SK-N-SH treated with all-trans-retinoic acid at 6 μM for 48 hours (cell line): Measurements from ENCODE around the gene ERP44.
A peak's percentile ranks its signal among the peaks of the same experiment; 100 is the strongest.
"Not testable (repeated sequence)": the region's sequence is repeated elsewhere in the genome, so short reads cannot be mapped to it uniquely, and the experiment has no call there.

ENCODE experiments used
- ATAC-seq: fragments of 200-7000 bp; cut with Tn5 transposase; 3 replicates; pipeline ENCODE4 v1.9.1; 2020; ENCODE audit warnings: mild to moderate bottlenecking, moderate library complexity
- ARNTL ChIP-seq: fragments of 450-650 bp; formaldehyde crosslinking; IDR thresholded peaks from 2 replicates; pipeline ENCODE4 v1.5.0; 2020; ENCODE audit warnings: low read depth, mild to moderate bottlenecking, moderate library complexity, borderline replicate concordance
- BACH2 ChIP-seq: fragments of 250-450 bp; sonication (Bioruptor Pico); IDR thresholded peaks from 2 replicates; pipeline ENCODE4 v1.9.0; 2021; ENCODE audit warnings: mild to moderate bottlenecking, borderline replicate concordance
- CSDC2 ChIP-seq: fragments of 250-450 bp; sonication (Bioruptor Pico); IDR thresholded peaks from 2 replicates; pipeline ENCODE4 v1.5.0; 2020; ENCODE audit warnings: mild to moderate bottlenecking, moderate library complexity
- CSRNP3 ChIP-seq: fragments of 250-450 bp; sonication (Bioruptor Pico); IDR thresholded peaks from 2 replicates; pipeline ENCODE4 v1.5.1; 2021; ENCODE audit warnings: mild to moderate bottlenecking, moderate library complexity
- ESRRG ChIP-seq: fragments of 250-450 bp; sonication (Bioruptor Pico); IDR thresholded peaks from 2 replicates; pipeline ENCODE4 v1.6.1; 2021; ENCODE audit warnings: mild to moderate bottlenecking
- GLIS3 ChIP-seq: fragments of 250-450 bp; sonication (Bioruptor Pico); IDR thresholded peaks from 2 replicates; pipeline ENCODE4 v1.5.0; 2020; ENCODE audit warnings: mild to moderate bottlenecking, moderate library complexity
- ISL1 ChIP-seq: fragments of 250-450 bp; sonication (Bioruptor Pico); IDR thresholded peaks from 2 replicates; pipeline ENCODE4 v2.1.2; 2022; ENCODE audit warnings: mild to moderate bottlenecking, moderate library complexity
- OSR1 ChIP-seq: fragments of 250-450 bp; sonication (Bioruptor Pico); IDR thresholded peaks from 2 replicates; pipeline ENCODE4 v1.8.0; 2022; ENCODE audit warnings: moderate library complexity, mild to moderate bottlenecking, inconsistent platforms
- POU6F1 ChIP-seq: fragments of 250-450 bp; sonication (Bioruptor Pico); IDR thresholded peaks from 2 replicates; pipeline ENCODE4 v1.8.0; 2021; ENCODE audit warnings: low read depth, mild to moderate bottlenecking, moderate library complexity, borderline replicate concordance
- RARB ChIP-seq: fragments of 250-450 bp; sonication (Bioruptor Pico); IDR thresholded peaks from 2 replicates; pipeline ENCODE4 v1.8.0; 2021; ENCODE audit warnings: mild to moderate bottlenecking, moderate library complexity
- SNAI2 ChIP-seq: fragments of 250-450 bp; sonication (Bioruptor Pico); IDR thresholded peaks from 2 replicates; pipeline ENCODE4 v1.5.0; 2020; ENCODE audit warnings: mild to moderate bottlenecking, moderate library complexity
- TCF4 ChIP-seq: fragments of 250-450 bp; sonication (Bioruptor Pico); IDR thresholded peaks from 2 replicates; pipeline ENCODE4 v1.8.0; 2021; ENCODE audit warnings: mild to moderate bottlenecking, moderate library complexity, borderline replicate concordance
- TOX ChIP-seq: fragments of 250-450 bp; sonication (Bioruptor Pico); IDR thresholded peaks from 2 replicates; pipeline ENCODE4 v1.8.0; 2021; ENCODE audit warnings: mild to moderate bottlenecking, moderate library complexity, borderline replicate concordance
- ZC3H10 ChIP-seq: fragments of 250-450 bp; sonication (Bioruptor Pico); IDR thresholded peaks from 2 replicates; pipeline ENCODE4 v1.5.1; 2021; ENCODE audit warnings: mild to moderate bottlenecking, moderate library complexity
- ZFP3 ChIP-seq: fragments of 250-450 bp; sonication (Bioruptor Pico); IDR thresholded peaks from 2 replicates; pipeline ENCODE4 v1.5.0; 2020; ENCODE audit warnings: mild to moderate bottlenecking, moderate library complexity
- ZFP30 ChIP-seq: fragments of 450-650 bp; formaldehyde crosslinking; IDR thresholded peaks from 2 replicates; pipeline ENCODE4 v1.5.0; 2022; ENCODE audit warnings: mild to moderate bottlenecking, moderate library complexity
- ZNF565 ChIP-seq: fragments of 450-650 bp; formaldehyde crosslinking; conservative IDR thresholded peaks from 2 replicates; pipeline ENCODE4 v1.5.0; 2020; ENCODE audit warnings: low read depth, mild to moderate bottlenecking, moderate library complexity
- ZNF70 ChIP-seq: fragments of 450-650 bp; formaldehyde crosslinking; IDR thresholded peaks from 2 replicates; pipeline ENCODE4 v1.5.0; 2020; ENCODE audit warnings: mild to moderate bottlenecking, moderate library complexity
- TF ChIP-seq, protein P1 (sequence below): fragments of 250-450 bp; sonication (Bioruptor Pico); IDR thresholded peaks from 2 replicates; pipeline ENCODE4 v1.5.0; 2020; ENCODE audit warnings: mild to moderate bottlenecking, moderate library complexity

ERP44 gene

DNA sequence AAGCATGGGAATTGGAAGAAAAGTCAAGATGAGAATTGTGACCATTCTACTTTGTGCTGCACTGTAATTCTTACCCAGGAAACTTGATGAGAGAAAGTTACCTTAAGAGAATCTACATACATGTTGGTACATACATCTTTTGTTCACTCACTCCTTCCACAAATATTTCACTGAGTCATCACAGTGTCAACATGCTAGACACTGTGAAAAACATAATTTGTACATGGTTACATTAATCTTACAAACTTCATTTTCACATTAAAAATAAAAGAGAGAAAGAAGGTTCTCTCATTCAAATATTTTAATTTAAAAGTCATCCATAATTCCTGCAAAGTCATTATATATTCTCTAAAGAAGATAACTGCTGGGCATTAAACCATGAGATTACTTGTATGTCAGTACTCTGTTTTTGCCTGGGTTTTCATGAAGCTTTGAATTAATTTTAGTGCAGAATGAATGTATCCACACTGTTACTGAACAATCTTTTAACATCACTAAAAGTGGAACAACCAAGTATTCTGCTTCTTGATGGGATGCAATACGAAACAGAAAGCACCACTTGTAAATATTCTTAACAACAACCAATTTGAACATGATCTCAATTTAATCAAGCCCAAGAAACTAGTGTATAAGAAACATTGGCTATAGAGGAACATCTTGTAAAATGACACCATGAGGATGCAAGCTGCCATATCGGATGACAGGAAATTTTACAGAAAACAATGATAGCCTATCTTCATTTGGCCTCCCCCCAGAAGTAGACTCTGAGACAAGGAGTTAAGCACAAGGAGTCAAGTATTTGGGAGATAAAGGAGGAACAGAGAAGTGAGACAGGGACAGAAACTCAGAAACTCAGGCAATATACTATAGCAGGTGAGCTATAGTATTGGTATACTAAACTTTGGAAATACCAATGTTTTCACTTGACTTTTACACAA, 28.4 kb downstream of the ERP44 start:
- TF ChIP-seq ZC3H10 (CRISPR knock-in tag), result no peak
- peak; percentile 37; the same call in 1 of the 3 replicates for ATAC-seq

- not testable (repeated sequence) for ATAC-seq
Observed at GRCh38 chr9:100069068-100069467, 29.7 kb downstream of the ERP44 start.

DNA sequence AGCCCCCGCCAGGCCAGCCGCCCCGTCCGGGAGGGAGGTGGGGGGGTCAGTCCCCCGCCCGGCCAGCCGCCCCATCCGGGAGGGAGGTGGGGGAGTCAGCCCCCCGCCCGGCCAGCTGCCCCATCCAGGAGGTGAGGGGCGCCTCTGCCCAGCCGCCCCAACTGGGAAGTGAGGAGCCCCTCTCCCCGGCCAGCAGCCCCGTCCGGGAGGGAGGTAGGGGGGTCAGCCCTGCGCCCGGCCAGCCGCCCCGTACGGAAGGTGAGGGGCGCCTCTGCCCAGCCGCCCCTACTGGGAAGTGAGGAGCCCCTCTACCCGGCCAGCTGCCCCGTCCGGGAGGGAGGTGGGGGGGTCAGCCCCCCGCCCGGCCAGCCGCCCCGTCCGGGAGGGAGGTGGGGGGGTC, 30.8 kb downstream of the ERP44 start:
- not testable (repeated sequence) for ATAC-seq

DNA sequence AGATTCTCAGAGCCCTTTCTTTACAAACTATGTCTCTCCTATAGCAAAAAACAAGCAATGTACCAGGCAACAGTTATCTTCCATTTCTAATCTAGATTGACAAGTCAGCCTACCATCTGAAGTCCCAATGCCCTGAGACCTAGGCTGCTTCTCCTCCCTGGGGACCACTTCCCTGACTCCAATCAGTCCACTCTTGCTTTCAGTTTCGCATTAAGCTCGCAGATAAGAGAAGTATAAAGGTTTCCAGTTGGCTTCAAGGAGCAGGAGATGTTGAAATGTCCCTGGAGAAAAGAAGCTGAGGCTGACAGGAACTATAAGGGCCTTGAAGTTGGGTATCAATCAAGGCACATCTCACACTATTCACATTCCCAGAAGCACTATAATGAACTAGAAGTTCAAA, 32.3 kb downstream of the ERP44 start:
- ATAC-seq, result no peak
- TF ChIP-seq ZNF565 (CRISPR knock-in tag), result no peak
- TF ChIP-seq BACH2 (CRISPR knock-in tag), result no peak
- TF ChIP-seq TCF4, result no peak
- TF ChIP-seq CSDC2 (CRISPR knock-in tag), result no peak
- TF ChIP-seq SNAI2, result no peak
- TF ChIP-seq ZFP30 (CRISPR knock-in tag), result no peak

DNA sequence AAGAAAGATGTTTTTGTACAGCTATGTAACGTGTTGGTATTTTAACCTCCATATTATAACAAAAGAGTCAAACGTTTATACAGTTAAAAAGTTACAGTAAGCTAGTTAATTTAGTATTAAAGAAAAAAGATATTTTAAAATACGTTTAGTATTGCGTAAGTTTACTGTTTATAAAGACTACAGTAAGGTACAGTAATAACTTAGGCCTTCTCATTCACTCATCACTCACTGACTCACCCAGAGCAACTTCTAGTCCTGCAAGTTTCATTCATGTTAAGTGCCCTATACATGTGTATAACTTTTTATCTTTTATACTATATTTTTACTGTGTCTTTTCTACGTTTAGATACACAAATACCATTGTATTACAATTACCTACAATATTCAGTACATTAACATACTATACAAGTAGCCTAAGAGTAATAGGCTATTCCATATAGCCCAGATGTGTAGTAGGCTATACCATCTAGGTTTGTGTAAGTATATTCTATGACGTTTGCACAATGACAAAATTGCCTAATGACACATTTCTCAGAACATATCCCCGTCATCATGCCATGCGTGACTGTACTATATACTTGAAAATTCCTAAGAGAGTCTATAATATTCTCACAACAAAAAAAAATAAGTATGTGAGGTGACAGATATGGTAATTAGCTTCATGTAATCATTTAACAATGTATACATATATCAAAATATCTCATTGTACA, 33.8 kb downstream of the ERP44 start:
- no peak for TF ChIP-seq ZNF565 (CRISPR knock-in tag)
- TF ChIP-seq SNAI2, result no peak
- TF ChIP-seq ISL1 (CRISPR knock-in tag), result no peak
- TF ChIP-seq, protein P1, sequence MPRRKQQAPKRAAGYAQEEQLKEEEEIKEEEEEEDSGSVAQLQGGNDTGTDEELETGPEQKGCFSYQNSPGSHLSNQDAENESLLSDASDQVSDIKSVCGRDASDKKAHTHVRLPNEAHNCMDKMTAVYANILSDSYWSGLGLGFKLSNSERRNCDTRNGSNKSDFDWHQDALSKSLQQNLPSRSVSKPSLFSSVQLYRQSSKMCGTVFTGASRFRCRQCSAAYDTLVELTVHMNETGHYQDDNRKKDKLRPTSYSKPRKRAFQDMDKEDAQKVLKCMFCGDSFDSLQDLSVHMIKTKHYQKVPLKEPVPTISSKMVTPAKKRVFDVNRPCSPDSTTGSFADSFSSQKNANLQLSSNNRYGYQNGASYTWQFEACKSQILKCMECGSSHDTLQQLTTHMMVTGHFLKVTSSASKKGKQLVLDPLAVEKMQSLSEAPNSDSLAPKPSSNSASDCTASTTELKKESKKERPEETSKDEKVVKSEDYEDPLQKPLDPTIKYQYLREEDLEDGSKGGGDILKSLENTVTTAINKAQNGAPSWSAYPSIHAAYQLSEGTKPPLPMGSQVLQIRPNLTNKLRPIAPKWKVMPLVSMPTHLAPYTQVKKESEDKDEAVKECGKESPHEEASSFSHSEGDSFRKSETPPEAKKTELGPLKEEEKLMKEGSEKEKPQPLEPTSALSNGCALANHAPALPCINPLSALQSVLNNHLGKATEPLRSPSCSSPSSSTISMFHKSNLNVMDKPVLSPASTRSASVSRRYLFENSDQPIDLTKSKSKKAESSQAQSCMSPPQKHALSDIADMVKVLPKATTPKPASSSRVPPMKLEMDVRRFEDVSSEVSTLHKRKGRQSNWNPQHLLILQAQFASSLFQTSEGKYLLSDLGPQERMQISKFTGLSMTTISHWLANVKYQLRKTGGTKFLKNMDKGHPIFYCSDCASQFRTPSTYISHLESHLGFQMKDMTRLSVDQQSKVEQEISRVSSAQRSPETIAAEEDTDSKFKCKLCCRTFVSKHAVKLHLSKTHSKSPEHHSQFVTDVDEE, result no peak
- TF ChIP-seq ZFP30 (CRISPR knock-in tag), result no peak
- no peak for TF ChIP-seq CSRNP3 (CRISPR knock-in tag)
- TF ChIP-seq ZFP3 (CRISPR knock-in tag), result no peak
- TF ChIP-seq OSR1 (CRISPR knock-in tag), result no peak
- TF ChIP-seq ARNTL (CRISPR knock-in tag), result no peak
- no peak for TF ChIP-seq ZNF70
- TF ChIP-seq RARB (CRISPR knock-in tag), result no peak
- ATAC-seq, result peak; percentile 53; the same call in 1 of the 3 replicates

DNA sequence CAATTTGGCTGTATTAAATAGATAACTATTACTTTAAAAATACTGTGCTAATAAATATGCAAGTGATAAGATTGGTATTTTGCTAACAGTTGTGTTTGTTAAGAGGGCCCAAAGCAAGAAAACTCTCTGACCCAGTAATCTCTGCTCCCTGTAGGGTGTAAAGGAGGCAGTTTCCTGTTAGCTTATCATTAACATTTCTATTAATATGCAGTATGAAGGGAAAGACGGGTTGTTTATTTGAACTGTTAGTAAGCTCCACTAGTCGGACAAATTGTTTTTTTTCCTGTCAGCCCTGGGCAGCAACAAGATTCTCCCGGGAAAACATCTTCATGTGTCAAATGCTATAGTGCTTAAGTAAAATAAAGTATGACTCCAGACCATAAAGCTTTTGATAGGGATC, 35.6 kb downstream of the ERP44 start:
- ATAC-seq, result no peak
- TF ChIP-seq ESRRG (CRISPR knock-in tag) (no peak), TOX (CRISPR knock-in tag) (no peak), GLIS3 (CRISPR knock-in tag) (no peak), BACH2 (CRISPR knock-in tag) (no peak), POU6F1 (CRISPR knock-in tag) (no peak)

GRCh38 chr9:100062683-100063082, 36.1 kb downstream of the ERP44 start:
- not testable (repeated sequence) for ATAC-seq
